D721Med (cell line): Measurements from ENCODE around the gene JAK1.

Experiments used
- DNase-seq: peaks from one replicate; pipeline ENCODE4 v3.0.0; 2011; ENCODE audit warnings: low spot score; ENCODE audit not compliant: insufficient read length
- FAIRE-seq: peaks from 2 replicates; lab custom pipeline; 2011; peaks lifted over from hg19 to GRCh38; lab: Jason Lieb, UNC
- TF ChIP-seq, protein P1 (sequence below): IDR thresholded peaks from 2 replicates; pipeline ENCODE4 v1.5.1; 2012; ENCODE audit warnings: mild to moderate bottlenecking, control low read depth; ENCODE audit not compliant: insufficient read depth; ENCODE audit errors: missing control alignments

The JAK1 gene

GRCh38 chr1:64967381-64967780, 1.0 kb upstream of the JAK1 start:
- FAIRE-seq (no peak), DNase-seq (no peak)
- TF ChIP-seq, protein P1, sequence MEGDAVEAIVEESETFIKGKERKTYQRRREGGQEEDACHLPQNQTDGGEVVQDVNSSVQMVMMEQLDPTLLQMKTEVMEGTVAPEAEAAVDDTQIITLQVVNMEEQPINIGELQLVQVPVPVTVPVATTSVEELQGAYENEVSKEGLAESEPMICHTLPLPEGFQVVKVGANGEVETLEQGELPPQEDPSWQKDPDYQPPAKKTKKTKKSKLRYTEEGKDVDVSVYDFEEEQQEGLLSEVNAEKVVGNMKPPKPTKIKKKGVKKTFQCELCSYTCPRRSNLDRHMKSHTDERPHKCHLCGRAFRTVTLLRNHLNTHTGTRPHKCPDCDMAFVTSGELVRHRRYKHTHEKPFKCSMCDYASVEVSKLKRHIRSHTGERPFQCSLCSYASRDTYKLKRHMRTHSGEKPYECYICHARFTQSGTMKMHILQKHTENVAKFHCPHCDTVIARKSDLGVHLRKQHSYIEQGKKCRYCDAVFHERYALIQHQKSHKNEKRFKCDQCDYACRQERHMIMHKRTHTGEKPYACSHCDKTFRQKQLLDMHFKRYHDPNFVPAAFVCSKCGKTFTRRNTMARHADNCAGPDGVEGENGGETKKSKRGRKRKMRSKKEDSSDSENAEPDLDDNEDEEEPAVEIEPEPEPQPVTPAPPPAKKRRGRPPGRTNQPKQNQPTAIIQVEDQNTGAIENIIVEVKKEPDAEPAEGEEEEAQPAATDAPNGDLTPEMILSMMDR: no peak

DNA sequence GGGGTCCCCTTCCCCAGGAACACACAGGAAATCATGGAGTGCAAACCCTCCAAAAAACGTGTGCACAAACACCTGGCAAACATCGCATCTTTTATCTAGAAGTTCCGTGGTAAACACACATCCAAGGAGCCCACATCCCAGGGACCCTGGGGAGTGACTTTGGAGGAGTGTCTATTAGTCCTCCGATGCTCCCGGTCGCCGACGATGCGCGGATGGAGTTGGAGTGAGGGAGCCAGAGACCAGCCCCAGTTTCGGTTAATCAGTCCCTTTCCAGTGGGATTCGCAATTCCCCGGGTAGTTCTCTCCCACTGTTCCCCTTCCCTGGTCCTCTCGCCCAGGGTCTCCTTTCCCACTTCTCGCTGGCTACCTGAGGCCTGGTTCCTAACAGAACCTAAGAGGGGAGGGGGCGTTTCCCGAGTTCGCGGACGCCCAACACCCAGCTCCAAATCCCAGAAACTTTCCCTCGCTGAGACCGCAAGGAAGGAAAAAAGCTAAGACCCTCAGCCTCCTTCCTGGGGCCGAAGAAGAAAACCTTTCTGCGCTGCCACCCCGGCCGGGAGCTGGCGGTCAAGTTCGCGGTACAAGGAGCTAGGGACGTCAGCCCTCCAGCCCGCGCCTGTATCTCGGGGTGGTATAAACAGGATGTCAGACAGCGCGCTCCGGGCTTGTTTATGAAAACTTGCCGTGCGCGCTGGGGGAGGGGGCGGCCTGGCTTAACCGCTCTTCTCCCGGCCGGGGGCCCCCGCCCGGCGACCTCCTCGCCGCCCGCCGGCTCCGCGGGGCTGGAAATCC, 787 bp downstream of the JAK1 start:
- FAIRE-seq (no peak), DNase-seq (no peak)
- TF ChIP-seq, protein P1: no peak

DNA sequence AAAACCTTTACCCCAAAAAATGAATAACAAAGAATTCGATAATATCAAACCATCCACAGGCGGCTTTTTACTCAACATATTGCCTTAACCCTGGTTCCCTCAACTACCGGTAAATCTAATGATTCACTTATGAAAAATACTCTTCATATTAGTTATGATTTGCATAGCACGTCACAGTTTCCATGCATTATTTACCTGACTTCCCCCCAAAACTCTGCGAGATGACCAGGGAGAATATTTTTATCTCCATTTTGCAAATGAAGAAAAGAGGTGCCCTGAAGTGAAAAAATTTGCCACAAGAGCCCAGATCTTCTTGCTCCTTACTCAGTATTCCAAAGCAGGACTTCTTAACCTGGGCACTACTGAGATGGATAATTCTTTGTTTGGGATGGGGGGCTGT, 2.9 kb downstream of the JAK1 start:
- TF ChIP-seq, protein P1: no peak
- FAIRE-seq (no peak), DNase-seq (no peak)

- TF ChIP-seq, protein P1: no peak
- DNase-seq (no peak), FAIRE-seq (no peak)
Observed at GRCh38 chr1:64962441-64962840, 3.9 kb downstream of the JAK1 start.

GRCh38 chr1:64961923-64962322, 4.4 kb downstream of the JAK1 start:
- no peak for FAIRE-seq
- TF ChIP-seq, protein P1: no peak

GRCh38 chr1:64960731-64961130, 5.6 kb downstream of the JAK1 start:
- no peak for DNase-seq
- TF ChIP-seq, protein P1: no peak
- no peak for FAIRE-seq

More at GRCh38 chr1:64961923-64962322, 4.4 kb downstream of the JAK1 start:
- no peak for DNase-seq

GRCh38 chr1:64959986-64960385, 6.4 kb downstream of the JAK1 start:
- DNase-seq: no peak
- TF ChIP-seq, protein P1: no peak
- no peak for FAIRE-seq
